ENCODE data around the gene MAGEE2. TPM values are rescaled to one million over a fixed set of nuclear protein-coding genes. Genes with fewer than 3 reads are reported as not detected.

Gene MAGEE2
- total RNA-seq = not detected in 2 replicates

GRCh38 chrX:75784680-75785491 is at the start of gene MAGEE2:
MAGEE2 (minus strand) TSS chrX:75785254; CDS start chrX:75785051, 203 bp downstream.

